ENCODE measurements around the gene GFRA1. TPM values are rescaled to one million over a fixed set of nuclear protein-coding genes. Genes with fewer than 3 reads are reported as not detected.

GFRA1 gene
- total and polyA plus RNA-seq, 2 of the 8 experiments (the other 6 are each of a cell fraction or from before 2014, with no cell fraction given): 1.1 to 2.0 TPM

GRCh38 chr10:116162851-116163250, 110.2 kb downstream of the GFRA1 start:
- POLR2A ChIA-PET (ENCODE audit: partially characterized antibody): no interaction called here
- no peak overlapping the region for H3K4me2 ChIP-seq (ENCODE audit: insufficient read depth in 1 of 2, low read depth in 2 of 2, low read length in 2 of 2)
- no peak overlapping the region for H3K14ac ChIP-seq (ENCODE audit: insufficient read length)
- H2AFZ ChIP-seq (ENCODE audit: low read length): no peak overlapping the region
- no peaks in the 10 kb centered on the region for H4K20me1 ChIP-seq (replicated peaks in 1 of 2; ENCODE audit: control insufficient read depth in 1 of 2, insufficient read depth in 2 of 2, low read length in 2 of 2)
- CTCF ChIA-PET (ENCODE audit: partially characterized antibody): no interaction called here
- no peak overlapping the region for H4K8ac ChIP-seq (ENCODE audit: extremely low read depth, insufficient read depth, low read length)
- H2AK5ac ChIP-seq (ENCODE audit: low read depth, low read length): no peak overlapping the region
- no peak overlapping the region for H3K18ac ChIP-seq (ENCODE audit: extremely low read depth, low read length)
- no peak overlapping the region for H3K9ac ChIP-seq (replicated peaks in 1 of 4; ENCODE audit: extremely low read depth in 1 of 4, low read depth in 3 of 4, low read length in 3 of 4)
- H3K4me3 ChIP-seq (ENCODE audit: extremely low read depth in 1 of 4, insufficient read depth in 2 of 4, low read depth in 3 of 4, low read length in 4 of 4): no peak overlapping the region
- no peaks in the 10 kb centered on the region for H3K27me3 ChIP-seq (replicated peaks in 1 of 4; ENCODE audit: control insufficient read depth in 3 of 4, extremely low read depth in 1 of 4, insufficient read depth in 3 of 4, low read length in 3 of 4)
- H4K5ac ChIP-seq (ENCODE audit: insufficient read length, low read depth, low read length): no peak overlapping the region
- no peak for FAIRE-seq
- peaks cover 0 to 12% of the 10 kb centered on the region in 2 experiments; a peak in 2 of 4 replicates for H3K9me3 ChIP-seq (ENCODE audit: insufficient read depth in 2 of 2, low read depth in 1 of 2, low read length in 1 of 2)
- H2BK5ac ChIP-seq (ENCODE audit: low read depth, low read length): no peak overlapping the region
- H3K36me3 ChIP-seq (ENCODE audit: control insufficient read depth in 2 of 4, insufficient read depth in 4 of 4, low read length in 3 of 4): no peaks in the 10 kb centered on the region
- WGBS, 2 experiments (ENCODE audit: extremely low coverage in 1 of 2, insufficient coverage in 1 of 2, insufficient read length in 1 of 2, insufficient replicate concordance in 2 of 2, low coverage in 1 of 2, low lambda C conversion rate in 2 of 2, missing lambda C conversion rate in 1 of 2): 80% methylated on average over 4 of the region's 4 CpGs; no CpG with 5 or more reads in 1 of the 2 experiments
- H2BK20ac ChIP-seq (ENCODE audit: low read length): no peak overlapping the region
- H3K56ac ChIP-seq (replicated peaks; ENCODE audit: insufficient read length, low read depth, low read length): no peak overlapping the region
- H3K4me1 ChIP-seq (replicated peaks in 1 of 4; ENCODE audit: control insufficient read depth in 3 of 4, insufficient read depth in 4 of 4, low read length in 3 of 4): no peaks in the 10 kb centered on the region
- no peak overlapping the region for H3K27ac ChIP-seq (ENCODE audit: low read depth, low read length)
- H2BK120ac ChIP-seq (replicated peaks; ENCODE audit: low read depth, low read length): no peak overlapping the region
- no peak for DNase-seq (ENCODE audit: low read depth in 1 of 2, low spot score in 2 of 2)
- no peaks in the 10 kb centered on the region; the same call in 1 of the 2 replicates for H3K79me1 ChIP-seq (ENCODE audit: low read depth, low read length)
- H2BK15ac ChIP-seq (ENCODE audit: low read length): no peak overlapping the region
- no peaks in the 10 kb centered on the region for H3K23me2 ChIP-seq (ENCODE audit: low read depth, low read length)
- H3K4ac ChIP-seq (replicated peaks; ENCODE audit: insufficient read length, low read depth, low read length): no peak overlapping the region
- no peak overlapping the region for H4K91ac ChIP-seq (replicated peaks; ENCODE audit: insufficient read length, low read length)
- H2BK12ac ChIP-seq (ENCODE audit: low read depth, low read length): no peak overlapping the region
- no peaks in the 10 kb centered on the region for H3K79me2 ChIP-seq (ENCODE audit: control insufficient read depth in 1 of 2, insufficient read depth in 2 of 2, low read length in 2 of 2)
- TF ChIP-seq SP1 (IDR thresholded peaks at IDR 0.05; ENCODE audit: low read depth, low read length) (no peak), GABPA (IDR thresholded peaks at IDR 0.05; ENCODE audit: borderline replicate concordance, insufficient read depth, low read length) (no peak)
- TF ChIP-seq, protein P1, sequence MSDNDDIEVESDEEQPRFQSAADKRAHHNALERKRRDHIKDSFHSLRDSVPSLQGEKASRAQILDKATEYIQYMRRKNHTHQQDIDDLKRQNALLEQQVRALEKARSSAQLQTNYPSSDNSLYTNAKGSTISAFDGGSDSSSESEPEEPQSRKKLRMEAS (IDR thresholded peaks at IDR 0.05): no peak
- no peak overlapping the region for H3K23ac ChIP-seq (ENCODE audit: insufficient read length)
